PC-9 (cell line): ENCODE data around the gene HOXA5. TPM values are rescaled to one million over a fixed set of nuclear protein-coding genes. Genes with fewer than 3 reads are reported as not detected.

Experiments used
- BruUV-seq: library from RNA; stranded (reverse); fragments of 400-500 nt; replicated peaks from 2 replicates; lab custom pipeline; 2021; lab: Mats Ljungman, UMichigan
- CTCF ChIA-PET: fragments of 300-600 bp; sonication (Branson Sonifier 250); formaldehyde crosslinking; loops from one replicate; lab custom pipeline; 2022; ENCODE audit warnings: antibody characterized with exemption; lab: Charles Lee
- POLR2A ChIA-PET: fragments of 300-600 bp; sonication (Branson Sonifier 250); formaldehyde crosslinking; loops from one replicate; lab custom pipeline; 2022; ENCODE audit warnings: antibody characterized with exemption; ENCODE audit not compliant: unreplicated experiment; lab: Charles Lee
- DNase-seq, 2 experiments: peaks; one replicate each; pipeline versions ENCODE4 v3.0.0 to v3.0.0-alpha.2; 2015 to 2022; ENCODE audit warnings: mixed read lengths in 1 of 2
- H2AFZ ChIP-seq: fragments of 200-600 bp; sonication (generic); 2 replicates; pipeline ENCODE4 v1.8.1; 2017; ENCODE audit warnings: antibody characterized with exemption
- H3F3A ChIP-seq: fragments of 200-600 bp; sonication (generic); 2 replicates; pipeline ENCODE4 v1.8.1; 2017; ENCODE audit warnings: antibody characterized with exemption, mild to moderate bottlenecking, low read depth; ENCODE audit not compliant: insufficient read depth
- H3K27ac ChIP-seq: fragments of 200-600 bp; sonication (generic); 2 replicates; pipeline ENCODE4 v1.6.1; 2016; ENCODE audit warnings: mixed run types
- H3K27me3 ChIP-seq: fragments of 200-600 bp; sonication (generic); 2 replicates; pipeline ENCODE4 v1.6.1; 2016; ENCODE audit warnings: low read depth, mixed run types; ENCODE audit not compliant: insufficient read depth
- H3K36me3 ChIP-seq: fragments of 200-600 bp; sonication (generic); 2 replicates; pipeline ENCODE4 v1.6.1; 2016; ENCODE audit warnings: low read depth, mixed run types
- H3K4me1 ChIP-seq: fragments of 200-600 bp; sonication (generic); replicated peaks from 2 replicates; pipeline ENCODE4 v1.6.1; 2016; ENCODE audit warnings: mixed run types; ENCODE audit not compliant: insufficient read depth
- H3K4me2 ChIP-seq: fragments of 200-600 bp; sonication (generic); 2 replicates; pipeline ENCODE4 v1.6.1; 2017; ENCODE audit warnings: mixed run types
- H3K4me3 ChIP-seq: fragments of 200-600 bp; sonication (generic); 2 replicates; pipeline ENCODE4 v1.6.1; 2016; ENCODE audit warnings: mixed run types
- H3K79me2 ChIP-seq: fragments of 200-600 bp; sonication (generic); 2 replicates; pipeline ENCODE4 v1.6.1; 2017; ENCODE audit warnings: low read depth, mixed run types
- H3K9me2 ChIP-seq: fragments of 200-600 bp; sonication (generic); 2 replicates; pipeline ENCODE4 v1.8.1; 2017; ENCODE audit warnings: mild to moderate bottlenecking; ENCODE audit not compliant: insufficient read depth
- H3K9me3 ChIP-seq: fragments of 200-600 bp; sonication (generic); 2 replicates; pipeline ENCODE4 v1.8.1; 2016; ENCODE audit warnings: low read depth; ENCODE audit not compliant: insufficient read depth
- H4K20me1 ChIP-seq: fragments of 200-600 bp; sonication (generic); 2 replicates; pipeline ENCODE4 v1.8.1; 2017; ENCODE audit not compliant: insufficient read depth
- CTCF ChIP-seq: fragments of 200-600 bp; sonication (generic); conservative IDR thresholded peaks from 2 replicates; pipeline ENCODE4 v1.6.1; 2017; ENCODE audit warnings: mixed run types, antibody characterized with exemption, mild to moderate bottlenecking, moderate library complexity
- EZH2 ChIP-seq: fragments of 200-600 bp; sonication (generic); IDR thresholded peaks from 2 replicates; pipeline ENCODE4 v1.8.0; 2017; ENCODE audit warnings: antibody characterized with exemption, low read depth
- intact Hi-C: fragments of 100-400 bp; cut with micrococcal nuclease; formaldehyde crosslinking; loops from one replicate; pipeline ENCODE4 v1.10.0; 2022; ENCODE audit not compliant: unreplicated experiment
- total RNA-seq: library from RNA; stranded (reverse); gene quantifications from 2 replicates; pipeline ENCODE4 v1.2.3, GENCODE V29; 2021

Gene HOXA5
- total RNA-seq, 1 experiment from 2014 or later, result 1.0 TPM

GRCh38 chr7:27154369-27154768, 10.9 kb upstream of the HOXA5 start:
- no TSS peak for BruUV-seq
- 0 out of 2 replicates have a peak, but pooled peaks cover 4% of the 10 kb centered on the region for H3K4me1 ChIP-seq
- H3K9me3 ChIP-seq, result no peaks in the 10 kb centered on the region
- H3K4me3 ChIP-seq, result no peak overlapping the region
- DNase-seq, result no peak
- ChIA-PET CTCF (no interaction called here), POLR2A (no interaction called here)
- intact Hi-C loops, result no loop called here
- no peak for TF ChIP-seq CTCF
- no peak for TF ChIP-seq EZH2
- H3K27ac ChIP-seq, result no peak overlapping the region
- H3K79me2 ChIP-seq, result no peaks in the 10 kb centered on the region
- no peak overlapping the region for H2AFZ ChIP-seq
- H3K27me3 ChIP-seq, result no peaks in the 10 kb centered on the region
- no peaks in the 10 kb centered on the region for H3K9me2 ChIP-seq
- H3K4me2 ChIP-seq, result no peak overlapping the region
- no peaks in the 10 kb centered on the region for H3F3A ChIP-seq
- no peaks in the 10 kb centered on the region for H3K36me3 ChIP-seq
- H4K20me1 ChIP-seq, result no peaks in the 10 kb centered on the region

DNA sequence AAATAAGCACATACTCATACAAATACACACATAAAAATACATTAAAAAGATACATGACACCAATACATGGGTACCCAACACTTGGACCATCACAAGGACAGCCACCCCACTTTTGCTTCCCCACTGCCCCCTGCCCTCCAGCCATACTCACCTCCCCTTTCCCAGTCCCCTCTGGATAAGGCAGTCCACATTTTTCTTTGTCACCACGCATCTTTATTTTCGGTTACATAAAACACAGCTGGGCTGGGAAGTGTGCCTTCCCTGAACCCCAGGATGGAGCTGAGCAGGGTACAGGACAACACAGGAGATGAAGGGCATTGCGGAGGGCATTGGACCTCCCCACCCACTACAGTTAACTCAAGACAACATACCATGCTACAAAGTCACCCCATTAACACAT, 10.0 kb upstream of the HOXA5 start:
- Histone ChIP-seq H3K9me2 (no peaks in the 10 kb centered on the region), H3K4me1 (0 out of 2 replicates have a peak, but pooled peaks cover 8% of the 10 kb centered on the region), H3K4me2 (no peak overlapping the region), H3K79me2 (no peaks in the 10 kb centered on the region), H3F3A (0 out of 2 replicates have a peak, but pooled peaks cover 4% of the 10 kb centered on the region), H3K4me3 (no peak overlapping the region), H3K27ac (no peak overlapping the region), H3K36me3 (no peaks in the 10 kb centered on the region), H3K27me3 (no peaks in the 10 kb centered on the region), H3K9me3 (no peaks in the 10 kb centered on the region), H4K20me1 (no peaks in the 10 kb centered on the region), H2AFZ (no peak overlapping the region)
- BruUV-seq, result no TSS peak
- DNase-seq, result no peak
- TF ChIP-seq EZH2 (no peak), CTCF (no peak)
- intact Hi-C loops, result no loop called here
- ChIA-PET POLR2A (no interaction called here), CTCF (no interaction called here)

DNA sequence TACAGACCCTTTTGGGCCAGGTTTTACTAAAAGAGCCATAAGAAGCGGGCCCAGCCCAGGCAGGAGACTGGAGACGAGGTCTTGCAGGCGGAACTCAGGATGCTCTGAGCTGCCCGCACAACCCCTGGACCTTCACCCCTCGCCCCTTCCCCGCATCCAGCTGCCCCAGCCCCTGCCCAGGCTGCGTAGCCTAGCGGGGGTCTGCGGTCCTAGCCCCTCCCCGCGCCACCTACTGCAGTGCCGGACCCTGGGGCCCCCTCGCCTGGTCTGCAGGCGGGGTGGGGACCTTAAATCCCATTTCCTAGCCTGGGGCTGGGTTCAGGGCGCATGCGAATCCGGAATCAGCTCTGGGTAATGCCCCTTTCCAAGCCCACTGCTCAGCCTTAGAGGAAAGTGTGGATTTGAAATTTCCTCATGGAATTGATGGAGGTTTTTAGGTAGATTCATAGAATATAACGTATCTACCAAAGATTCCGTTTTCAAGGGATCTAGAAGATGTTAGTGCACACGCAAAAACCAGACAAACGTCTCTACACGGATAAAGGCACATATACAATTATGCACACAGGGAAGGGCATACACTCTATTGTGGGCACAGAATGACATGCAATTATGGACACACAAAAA, 9.4 kb upstream of the HOXA5 start:
- no peak overlapping the region for H2AFZ ChIP-seq
- POLR2A ChIA-PET, result no interaction called here
- BruUV-seq, result no TSS peak

More for the DNA sequence above, 9.4 kb upstream of the HOXA5 start:
- H3K27ac ChIP-seq, result no peak overlapping the region
- H3F3A ChIP-seq, result 0 out of 2 replicates have a peak, but pooled peaks cover 4% of the 10 kb centered on the region
- 0 out of 2 replicates have a peak, but pooled peaks cover 11% of the 10 kb centered on the region for H3K4me1 ChIP-seq
- H3K4me2 ChIP-seq, result no peak overlapping the region
- intact Hi-C loops, result no loop called here
- no peaks in the 10 kb centered on the region for H4K20me1 ChIP-seq
- no peaks in the 10 kb centered on the region for H3K36me3 ChIP-seq
- H3K9me2 ChIP-seq, result no peaks in the 10 kb centered on the region
- H3K27me3 ChIP-seq, result no peaks in the 10 kb centered on the region
- H3K79me2 ChIP-seq, result no peaks in the 10 kb centered on the region
- no peak for DNase-seq
- H3K9me3 ChIP-seq, result no peaks in the 10 kb centered on the region
- CTCF ChIA-PET, result no interaction called here
- TF ChIP-seq EZH2 (no peak), CTCF (no peak)
- H3K4me3 ChIP-seq, result no peak overlapping the region
